GM12891 (cell line): ENCODE results near the gene MET.

Source experiments
- DNase-seq: peaks from one replicate; pipeline ENCODE4 v3.0.0; 2011; ENCODE audit warnings: low spot score; ENCODE audit not compliant: insufficient read length
- FAIRE-seq: peaks from 2 replicates; lab custom pipeline; 2011; peaks lifted over from hg19 to GRCh38; lab: Jason Lieb, UNC
- PAX5 ChIP-seq: IDR thresholded peaks from 2 replicates; pipeline ENCODE4 v1.6.1; 2011; ENCODE audit warnings: low read length, moderate library complexity, mild to moderate bottlenecking; ENCODE audit not compliant: insufficient read depth, severe bottlenecking
- POLR2A ChIP-seq: IDR thresholded peaks from 2 replicates; pipeline ENCODE4 v1.6.1; 2011; ENCODE audit warnings: low read depth, low read length, control low read depth
- POLR2AphosphoS5 ChIP-seq: IDR thresholded peaks from 2 replicates; pipeline ENCODE4 v1.6.1; 2011; ENCODE audit warnings: low read depth, low read length, control low read depth
- POU2F2 ChIP-seq: IDR thresholded peaks from 2 replicates; pipeline ENCODE4 v1.6.1; 2011; ENCODE audit warnings: low read depth, mild to moderate bottlenecking, control low read depth, low read length, moderate library complexity
- SPI1 ChIP-seq: IDR thresholded peaks from 2 replicates; pipeline ENCODE4 v1.6.1; 2011; ENCODE audit warnings: low read depth, low read length, control low read depth
- TAF1 ChIP-seq: IDR thresholded peaks from 2 replicates; pipeline ENCODE4 v1.6.1; 2011; ENCODE audit warnings: low read depth, low read length, control low read depth

The MET gene

DNA sequence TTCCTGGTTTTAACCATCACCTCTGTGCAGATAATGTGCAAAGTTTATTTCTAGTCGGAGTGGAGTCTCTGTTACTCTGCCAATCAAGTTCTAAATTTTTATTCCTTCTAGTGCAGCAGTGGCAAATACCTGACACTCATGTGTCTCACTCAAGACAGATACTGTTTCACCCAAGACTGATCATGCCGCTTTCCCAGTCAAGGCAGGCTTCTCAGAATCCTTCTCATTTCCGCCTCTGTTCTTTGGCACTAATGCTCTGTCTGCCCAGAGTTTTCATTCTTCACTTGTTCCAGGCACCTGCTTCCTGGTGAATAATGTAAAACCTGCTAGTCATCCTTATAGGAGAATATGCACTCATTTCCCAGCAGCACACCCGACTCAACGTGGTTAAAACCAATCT lies 24.7 kb downstream of the MET start:
- DNase-seq (no peak), FAIRE-seq (no peak)
- TF ChIP-seq SPI1 (no peak), PAX5 (no peak), POLR2AphosphoS5 (no peak), POU2F2 (no peak), TAF1 (no peak), POLR2A (no peak)

DNA sequence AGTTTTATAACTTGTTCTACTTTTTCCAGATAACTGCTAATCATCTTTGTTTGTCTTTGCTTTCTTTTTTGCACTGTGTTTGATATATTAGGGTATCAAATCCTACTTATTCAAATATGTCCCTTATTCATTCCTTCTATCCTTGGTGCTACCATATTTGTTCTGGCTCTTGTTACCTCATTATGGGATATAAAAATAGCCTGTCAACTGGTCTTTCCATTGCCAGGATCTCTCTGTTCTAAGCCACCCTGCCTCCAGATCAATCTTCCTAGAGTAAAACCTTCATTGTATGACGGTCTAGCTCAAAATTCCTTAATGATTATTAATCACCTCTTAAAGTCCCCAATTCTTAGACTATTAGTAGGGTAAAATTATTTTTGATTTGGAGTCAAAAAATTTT lies 25.2 kb downstream of the MET start:
- DNase-seq, result no peak
- TF ChIP-seq POLR2AphosphoS5, result no peak
- TF ChIP-seq POU2F2, result no peak
- no peak for TF ChIP-seq TAF1
- no peak for TF ChIP-seq PAX5
- TF ChIP-seq SPI1, result no peak
- no peak for TF ChIP-seq POLR2A
- FAIRE-seq, result no peak

DNA sequence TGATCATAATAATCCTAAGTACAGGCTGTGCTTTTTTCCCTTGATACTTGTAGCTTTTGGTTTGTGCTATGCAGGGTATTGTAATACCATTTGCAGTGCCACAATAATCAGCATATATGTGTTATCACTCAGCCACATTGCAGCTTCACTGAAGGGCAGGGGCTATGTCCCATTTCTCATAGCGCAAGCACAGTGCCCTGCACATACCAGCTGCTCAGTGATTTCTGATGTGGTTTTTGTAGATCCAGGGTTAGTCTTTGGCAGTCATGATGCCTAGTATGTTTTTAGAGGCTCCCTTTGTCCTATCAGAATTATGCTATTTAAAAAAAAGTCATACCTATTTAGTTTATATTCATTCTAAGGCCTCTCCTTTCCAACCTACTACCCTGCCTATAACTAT lies 25.8 kb downstream of the MET start:
- TF ChIP-seq POLR2A (no peak), POU2F2 (no peak), POLR2AphosphoS5 (no peak), PAX5 (no peak), SPI1 (no peak), TAF1 (no peak)
- no peak for DNase-seq
- no peak for FAIRE-seq

DNA sequence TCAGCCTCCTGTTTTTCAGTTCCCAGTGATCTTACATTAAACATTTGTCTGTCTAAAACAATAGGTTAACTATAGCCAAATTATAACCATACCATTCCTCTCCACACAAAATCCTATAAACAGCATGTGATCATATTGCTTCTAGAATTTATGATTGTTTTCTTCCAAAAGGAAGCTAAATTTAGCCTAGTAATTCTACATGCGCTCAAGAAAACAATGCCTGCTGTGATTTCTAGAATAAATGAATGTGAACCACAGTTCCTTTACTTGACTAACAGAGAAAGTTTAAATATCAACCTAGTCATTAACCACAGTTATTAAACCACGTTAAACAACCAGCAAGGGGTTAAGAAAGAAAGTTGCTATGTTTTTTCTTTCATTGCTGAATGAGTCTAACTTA lies 26.4 kb downstream of the MET start:
- FAIRE-seq, result no peak
- TF ChIP-seq PAX5 (no peak), SPI1 (no peak), POU2F2 (no peak), TAF1 (no peak), POLR2A (no peak), POLR2AphosphoS5 (no peak)
- DNase-seq, result no peak

DNA sequence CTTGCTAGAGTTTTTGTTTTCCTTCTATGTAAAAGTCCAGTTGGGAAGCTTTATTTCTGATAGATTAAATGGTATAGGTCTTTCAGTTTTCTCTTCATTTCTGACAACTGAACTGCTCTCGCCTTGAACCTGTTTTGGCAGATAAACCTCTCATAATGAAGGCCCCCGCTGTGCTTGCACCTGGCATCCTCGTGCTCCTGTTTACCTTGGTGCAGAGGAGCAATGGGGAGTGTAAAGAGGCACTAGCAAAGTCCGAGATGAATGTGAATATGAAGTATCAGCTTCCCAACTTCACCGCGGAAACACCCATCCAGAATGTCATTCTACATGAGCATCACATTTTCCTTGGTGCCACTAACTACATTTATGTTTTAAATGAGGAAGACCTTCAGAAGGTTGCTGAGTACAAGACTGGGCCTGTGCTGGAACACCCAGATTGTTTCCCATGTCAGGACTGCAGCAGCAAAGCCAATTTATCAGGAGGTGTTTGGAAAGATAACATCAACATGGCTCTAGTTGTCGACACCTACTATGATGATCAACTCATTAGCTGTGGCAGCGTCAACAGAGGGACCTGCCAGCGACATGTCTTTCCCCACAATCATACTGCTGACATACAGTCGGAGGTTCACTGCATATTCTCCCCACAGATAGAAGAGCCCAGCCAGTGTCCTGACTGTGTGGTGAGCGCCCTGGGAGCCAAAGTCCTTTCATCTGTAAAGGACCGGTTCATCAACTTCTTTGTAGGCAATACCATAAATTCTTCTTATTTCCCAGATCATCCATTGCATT lies 27.1 kb downstream of the MET start:
- TF ChIP-seq TAF1, result no peak
- no peak for TF ChIP-seq PAX5
- FAIRE-seq, result no peak
- DNase-seq, result no peak

DNA sequence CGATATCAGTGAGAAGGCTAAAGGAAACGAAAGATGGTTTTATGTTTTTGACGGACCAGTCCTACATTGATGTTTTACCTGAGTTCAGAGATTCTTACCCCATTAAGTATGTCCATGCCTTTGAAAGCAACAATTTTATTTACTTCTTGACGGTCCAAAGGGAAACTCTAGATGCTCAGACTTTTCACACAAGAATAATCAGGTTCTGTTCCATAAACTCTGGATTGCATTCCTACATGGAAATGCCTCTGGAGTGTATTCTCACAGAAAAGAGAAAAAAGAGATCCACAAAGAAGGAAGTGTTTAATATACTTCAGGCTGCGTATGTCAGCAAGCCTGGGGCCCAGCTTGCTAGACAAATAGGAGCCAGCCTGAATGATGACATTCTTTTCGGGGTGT lies 27.7 kb downstream of the MET start:
- TF ChIP-seq PAX5 (no peak), POLR2AphosphoS5 (no peak), TAF1 (no peak), SPI1 (no peak), POLR2A (no peak), POU2F2 (no peak)
- no peak for DNase-seq
- FAIRE-seq, result no peak

DNA sequence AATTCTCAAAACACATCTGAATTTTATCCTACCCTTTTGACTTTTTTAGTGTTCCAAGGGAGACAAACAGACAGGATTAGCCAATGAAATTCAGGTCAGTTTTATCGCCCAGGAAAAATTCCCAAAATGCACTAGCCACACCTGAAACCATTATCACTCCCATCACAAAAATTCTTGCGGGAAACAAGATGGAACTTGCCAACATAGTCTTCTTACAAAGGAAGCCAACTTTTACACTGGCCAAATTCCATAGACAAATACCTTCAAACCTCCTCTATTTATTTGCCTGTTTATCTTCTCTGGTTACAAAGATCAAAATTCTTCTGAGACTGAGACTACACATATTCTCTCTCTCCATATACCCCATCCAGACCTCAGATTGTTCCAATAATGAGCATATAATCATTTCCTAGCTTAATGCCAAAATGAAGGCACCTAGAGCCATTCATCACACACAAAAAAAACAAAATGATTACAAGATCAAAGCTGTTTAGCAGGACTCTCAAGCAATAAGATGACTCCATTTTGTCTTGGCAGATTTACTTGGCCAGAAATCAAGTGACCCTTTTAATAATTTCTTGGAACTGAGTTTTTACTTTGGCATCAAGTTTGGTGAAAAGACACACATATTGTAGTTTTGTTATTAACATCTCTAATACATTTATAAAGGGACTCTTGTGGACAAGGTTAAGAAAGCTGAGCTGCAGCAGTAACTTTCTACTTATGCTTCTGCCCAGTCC lies 30.2 kb downstream of the MET start:
- TF ChIP-seq POU2F2, result no peak
- TF ChIP-seq POLR2A, result no peak
- no peak for TF ChIP-seq PAX5
- TF ChIP-seq TAF1, result no peak
- no peak for TF ChIP-seq SPI1
- TF ChIP-seq POLR2AphosphoS5, result no peak
- no peak for DNase-seq
- no peak for FAIRE-seq

DNA sequence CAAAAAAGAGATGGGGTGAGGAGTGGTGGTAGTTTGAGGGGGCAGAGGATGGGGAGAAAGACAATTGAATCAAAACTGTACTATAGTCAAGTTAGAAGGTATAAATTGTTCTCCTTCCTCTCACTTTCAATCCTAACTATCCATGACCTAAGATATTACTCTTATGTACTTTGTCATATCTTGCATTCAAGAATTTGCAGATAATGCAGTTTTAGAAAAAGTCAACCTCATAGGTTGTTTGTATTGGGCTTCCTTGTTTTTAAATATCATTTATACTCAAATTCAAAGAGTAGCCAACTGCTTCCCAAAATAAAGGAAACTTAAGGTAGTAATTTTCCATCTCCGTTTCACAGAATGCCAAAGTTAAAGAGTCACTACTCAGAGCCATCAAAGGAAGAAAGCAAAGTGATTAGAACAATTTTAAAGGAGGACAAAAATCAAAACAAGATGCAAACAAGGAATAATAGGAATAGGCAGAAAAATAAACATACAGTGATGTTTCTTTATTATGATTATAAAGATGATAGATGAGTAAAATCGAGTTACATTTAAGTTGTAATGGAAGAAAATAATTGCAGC lies 32.7 kb downstream of the MET start:
- FAIRE-seq, result no peak
- TF ChIP-seq PAX5 (no peak), POU2F2 (no peak), POLR2A (no peak), SPI1 (no peak), POLR2AphosphoS5 (no peak), TAF1 (no peak)
- no peak for DNase-seq

DNA sequence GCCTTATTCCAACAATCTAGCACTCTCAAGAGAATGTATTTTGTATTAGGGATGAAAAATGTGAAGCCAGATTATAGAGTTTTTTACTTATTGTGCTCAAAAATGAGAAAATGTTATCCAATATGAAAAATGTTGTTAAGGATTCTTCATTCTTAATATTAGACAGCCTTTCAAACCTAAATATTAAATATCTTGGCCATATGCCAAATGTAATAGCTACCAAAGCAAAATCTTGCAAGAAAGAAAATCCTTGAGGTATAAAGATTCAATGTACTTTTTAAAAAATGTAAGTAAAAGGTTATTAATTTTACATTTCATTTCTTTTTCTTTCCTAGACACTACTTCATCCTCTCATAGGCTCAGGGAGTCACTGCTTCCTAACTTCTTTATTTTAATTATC lies 33.4 kb downstream of the MET start:
- no peak for FAIRE-seq
- no peak for DNase-seq
- TF ChIP-seq PAX5 (no peak), POLR2A (no peak), POU2F2 (no peak), SPI1 (no peak), TAF1 (no peak), POLR2AphosphoS5 (no peak)

DNA sequence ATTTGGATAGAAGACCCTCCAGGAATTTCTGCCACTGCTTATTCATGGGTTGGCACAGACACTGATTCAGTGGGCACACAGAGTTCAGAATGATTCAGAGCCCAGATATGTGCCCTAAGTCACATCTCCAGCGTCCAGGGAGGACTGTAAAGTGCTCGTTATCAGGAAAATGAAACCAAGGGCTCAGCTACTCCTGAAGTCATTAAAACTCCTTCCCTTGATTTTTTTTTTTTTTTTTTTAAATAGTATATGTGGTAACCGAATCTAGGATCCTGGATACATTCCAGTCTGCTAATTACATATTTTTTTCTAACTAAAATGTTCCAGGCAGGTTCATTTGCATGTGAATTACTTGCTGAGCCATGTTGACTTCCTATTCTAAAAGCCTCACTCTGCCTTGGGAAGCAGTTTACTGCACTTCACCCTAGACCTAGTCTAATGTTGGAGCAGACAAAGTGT lies 34.7 kb downstream of the MET start:
- TF ChIP-seq SPI1 (no peak), PAX5 (no peak), POU2F2 (no peak), TAF1 (no peak), POLR2A (no peak), POLR2AphosphoS5 (no peak)
- DNase-seq, result no peak

More for the DNA sequence above, 34.7 kb downstream of the MET start:
- FAIRE-seq, result no peak
